Effector memory CD4-positive, alpha-beta T cell (primary cell): Measurements from ENCODE around the gene ZNF469.

Experiments
- DNase-seq, 3 donors: peaks; one replicate each; pipeline ENCODE4 v3.0.0-alpha.2; 2020
- H3K27ac ChIP-seq: 2 replicates; pipeline ENCODE4 v1.7.0; 2013; ENCODE audit warnings: mild to moderate bottlenecking, low read length, moderate library complexity; ENCODE audit not compliant: insufficient read depth, poor library complexity, severe bottlenecking
- H3K27me3 ChIP-seq: replicated peaks from 2 replicates; pipeline ENCODE4 v1.7.0; 2013; ENCODE audit warnings: mild to moderate bottlenecking, low read length; ENCODE audit not compliant: insufficient read depth, control insufficient read depth, poor library complexity, severe bottlenecking
- H3K36me3 ChIP-seq: 2 replicates; pipeline ENCODE4 v1.7.0; 2013; ENCODE audit warnings: mild to moderate bottlenecking, low read length, moderate library complexity; ENCODE audit not compliant: control insufficient read depth, insufficient read depth
- H3K4me1 ChIP-seq: 2 replicates; pipeline ENCODE4 v1.7.0; 2013; ENCODE audit warnings: low read length, mild to moderate bottlenecking; ENCODE audit not compliant: control insufficient read depth, insufficient read depth, poor library complexity, severe bottlenecking
- H3K4me3 ChIP-seq: 2 replicates; pipeline ENCODE4 v1.7.0; 2013; ENCODE audit warnings: low read length, low read depth, mild to moderate bottlenecking; ENCODE audit not compliant: insufficient read depth, poor library complexity, severe bottlenecking
- H3K9me3 ChIP-seq: 2 replicates; pipeline ENCODE4 v1.7.0; 2013; ENCODE audit warnings: mild to moderate bottlenecking, low read length, moderate library complexity; ENCODE audit not compliant: control insufficient read depth
- total RNA-seq, 3 donors: gene quantifications; one replicate each; lab custom pipeline; 2026; lab: John Stamatoyannopoulos, UW

The ZNF469 gene, protein sequence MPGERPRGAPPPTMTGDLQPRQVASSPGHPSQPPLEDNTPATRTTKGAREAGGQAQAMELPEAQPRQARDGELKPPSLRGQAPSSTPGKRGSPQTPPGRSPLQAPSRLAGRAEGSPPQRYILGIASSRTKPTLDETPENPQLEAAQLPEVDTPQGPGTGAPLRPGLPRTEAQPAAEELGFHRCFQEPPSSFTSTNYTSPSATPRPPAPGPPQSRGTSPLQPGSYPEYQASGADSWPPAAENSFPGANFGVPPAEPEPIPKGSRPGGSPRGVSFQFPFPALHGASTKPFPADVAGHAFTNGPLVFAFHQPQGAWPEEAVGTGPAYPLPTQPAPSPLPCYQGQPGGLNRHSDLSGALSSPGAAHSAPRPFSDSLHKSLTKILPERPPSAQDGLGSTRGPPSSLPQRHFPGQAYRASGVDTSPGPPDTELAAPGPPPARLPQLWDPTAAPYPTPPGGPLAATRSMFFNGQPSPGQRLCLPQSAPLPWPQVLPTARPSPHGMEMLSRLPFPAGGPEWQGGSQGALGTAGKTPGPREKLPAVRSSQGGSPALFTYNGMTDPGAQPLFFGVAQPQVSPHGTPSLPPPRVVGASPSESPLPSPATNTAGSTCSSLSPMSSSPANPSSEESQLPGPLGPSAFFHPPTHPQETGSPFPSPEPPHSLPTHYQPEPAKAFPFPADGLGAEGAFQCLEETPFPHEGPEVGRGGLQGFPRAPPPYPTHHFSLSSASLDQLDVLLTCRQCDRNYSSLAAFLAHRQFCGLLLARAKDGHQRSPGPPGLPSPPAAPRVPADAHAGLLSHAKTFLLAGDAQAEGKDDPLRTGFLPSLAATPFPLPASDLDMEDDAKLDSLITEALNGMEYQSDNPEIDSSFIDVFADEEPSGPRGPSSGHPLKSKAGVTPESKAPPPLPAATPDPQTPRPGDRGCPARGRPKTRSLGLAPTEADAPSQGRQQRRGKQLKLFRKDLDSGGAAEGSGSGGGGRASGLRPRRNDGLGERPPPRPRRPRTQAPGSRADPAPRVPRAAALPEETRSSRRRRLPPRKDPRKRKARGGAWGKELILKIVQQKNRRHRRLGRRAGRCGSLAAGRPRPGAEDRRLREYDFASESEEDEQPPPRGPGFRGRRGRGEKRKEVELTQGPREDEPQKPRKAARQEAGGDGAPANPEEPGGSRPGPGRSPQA (N-terminal part only)
- 0.86 to 4.9 (median 3.7) reads per million in 3 donors for total RNA-seq

DNA sequence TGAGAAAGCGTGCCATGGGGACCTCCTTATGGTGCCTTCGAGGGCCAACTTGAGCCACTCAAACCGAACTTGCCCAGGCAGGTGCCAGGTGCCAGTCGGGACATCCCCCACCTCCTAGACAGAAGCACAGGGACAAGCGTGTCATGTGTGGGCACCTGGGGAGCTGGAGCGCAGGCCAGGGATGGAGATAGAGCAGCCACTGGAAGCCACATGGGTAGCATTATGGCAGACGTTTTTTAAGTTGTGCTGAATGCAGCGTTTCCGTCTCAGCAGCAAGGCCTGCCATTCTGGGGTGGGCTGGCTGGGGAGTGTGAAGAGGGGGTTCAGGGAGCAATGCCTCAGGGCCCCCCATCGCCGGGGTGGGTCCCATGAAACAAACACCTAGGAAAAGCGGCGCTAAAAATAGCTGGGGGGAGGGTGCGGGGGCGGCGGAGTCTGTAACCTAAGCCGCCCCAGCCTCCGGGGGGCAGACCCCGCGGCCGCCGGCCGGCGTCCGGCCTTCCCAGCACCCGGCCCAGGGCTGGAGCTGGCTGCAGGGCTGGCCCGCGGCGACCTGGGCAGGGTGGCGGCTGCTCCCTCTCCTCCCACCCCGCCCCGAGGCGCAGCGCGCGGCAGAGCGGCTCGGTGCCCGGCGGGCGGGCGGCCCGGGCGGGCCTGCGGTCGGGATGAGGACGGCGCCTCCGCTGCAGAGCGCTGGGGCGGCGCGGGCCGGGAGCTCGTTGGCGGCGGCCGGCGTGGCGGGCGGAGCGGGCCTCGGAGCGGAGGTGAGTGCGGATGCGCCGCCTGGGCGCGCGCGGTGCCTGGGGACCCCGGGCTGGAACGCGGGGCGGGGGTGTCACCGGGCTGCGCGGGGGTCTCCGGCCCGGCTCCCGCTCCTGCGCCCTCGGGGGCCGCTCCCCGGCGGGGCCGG, at the start of gene ZNF469:
Gene ZNF469 (plus strand): TSS at position 469 of the 910 bp plus-strand sequence. CDS start 44,512 bp downstream, outside the sequence.
- Histone ChIP-seq H3K4me1 (peaks cover 5% of the 10 kb centered on the region), H3K9me3 (no peaks in the 10 kb centered on the region), H3K4me3 (no peak within 1 kb of the TSS), H3K27me3 (peaks cover 22% of the 10 kb centered on the region), H3K36me3 (no peaks in the 10 kb centered on the region), H3K27ac (no peak within 1 kb of the TSS)
- DNase-seq, result no peak

DNA sequence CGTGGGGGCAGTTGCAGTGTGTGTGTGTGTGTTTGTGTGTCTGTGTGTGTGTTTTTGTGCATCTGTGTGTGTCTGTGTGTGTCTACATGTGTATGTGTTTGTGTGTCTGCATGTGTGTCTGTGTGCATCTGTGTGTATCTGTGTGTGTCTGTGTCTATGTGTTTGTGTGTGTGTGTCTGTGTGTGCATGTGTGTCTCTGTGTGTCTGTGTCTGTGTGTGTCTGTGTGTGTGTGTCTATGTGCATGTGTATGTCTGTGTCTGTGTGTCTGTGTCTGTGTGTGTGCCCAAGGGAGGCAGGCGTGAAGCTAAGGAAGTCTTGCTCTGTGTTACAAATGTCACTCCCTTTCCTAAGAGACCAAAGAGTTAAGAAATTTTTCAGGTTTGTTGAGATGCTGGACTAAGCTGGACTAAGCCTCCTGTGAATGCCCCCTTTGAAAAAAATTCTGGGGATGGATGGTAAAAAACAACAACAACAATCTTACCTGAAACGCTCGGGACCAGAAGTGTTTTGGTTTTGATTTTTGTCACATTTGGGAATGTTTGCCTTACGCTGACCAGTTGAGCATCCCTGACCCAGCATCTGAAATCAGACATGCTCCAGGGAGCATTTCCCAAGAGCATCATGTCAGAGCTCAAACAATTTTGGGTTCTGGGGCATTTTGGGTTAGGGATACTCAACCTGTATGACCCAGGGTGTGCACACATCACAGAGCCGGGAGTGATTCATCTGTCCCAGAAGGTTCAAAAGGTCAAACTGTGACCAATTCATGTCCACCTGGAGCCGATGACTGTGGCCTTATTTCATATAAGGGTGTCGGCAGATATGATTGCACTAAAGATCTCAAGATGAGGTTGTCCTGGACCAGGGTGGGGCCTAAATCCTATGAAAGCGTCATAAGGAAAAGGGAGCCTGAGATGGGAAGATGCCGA, 48.6 kb upstream of the ZNF469 start:
- Histone ChIP-seq H3K36me3 (no peaks in the 10 kb centered on the region), H3K4me3 (no peak overlapping the region), H3K4me1 (no peaks in the 10 kb centered on the region), H3K27me3 (no peaks in the 10 kb centered on the region), H3K9me3 (no peaks in the 10 kb centered on the region), H3K27ac (no peak overlapping the region)
- DNase-seq, result no peak

DNA sequence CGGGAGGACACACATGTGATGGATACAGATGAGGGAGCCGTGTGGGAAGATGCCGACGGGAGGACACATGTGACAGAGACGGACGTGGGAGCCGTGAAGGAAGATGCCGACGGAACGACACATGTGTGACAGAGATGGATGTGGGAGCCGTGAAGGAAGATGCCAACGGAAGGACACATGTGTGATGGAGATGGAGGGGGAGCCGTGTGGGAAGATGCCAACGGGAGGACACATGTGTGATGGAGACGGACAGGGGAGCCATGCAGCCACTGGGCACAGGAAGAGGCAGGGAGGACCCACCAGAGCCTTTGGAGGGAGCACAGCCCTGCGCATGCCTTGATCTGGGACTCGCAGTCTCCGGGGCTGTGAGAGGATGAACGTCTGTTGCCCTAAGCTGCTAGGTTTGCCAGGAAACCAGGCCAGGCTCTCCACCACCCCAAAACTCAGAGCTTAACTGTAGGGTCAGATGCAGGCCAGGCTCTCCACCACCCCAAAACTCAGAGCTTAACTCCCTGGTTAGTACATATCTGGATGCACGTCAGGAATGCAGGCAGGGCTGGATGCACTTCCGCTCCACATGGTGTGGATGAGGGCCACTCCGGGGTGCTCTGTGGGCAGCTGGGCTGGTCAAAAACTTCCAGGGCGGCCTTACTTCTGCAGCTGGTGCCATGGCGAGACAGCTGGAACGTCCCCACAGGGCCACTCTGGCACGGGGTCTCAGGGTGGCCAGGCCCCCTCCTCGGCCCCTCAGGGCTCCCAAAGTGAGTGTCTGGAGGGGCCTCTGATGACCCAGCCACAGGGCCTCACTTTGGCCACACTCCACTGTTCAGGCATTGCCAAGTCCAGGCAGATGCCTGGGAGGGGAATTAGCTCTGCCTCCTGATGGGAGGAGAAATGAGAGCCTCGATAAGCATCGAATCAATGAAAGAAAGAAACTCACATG, 47.7 kb upstream of the ZNF469 start:
- H3K4me3 ChIP-seq, result no peak overlapping the region
- no peaks in the 10 kb centered on the region for H3K36me3 ChIP-seq
- no peak for DNase-seq
- H3K9me3 ChIP-seq, result no peaks in the 10 kb centered on the region
- H3K27me3 ChIP-seq, result no peaks in the 10 kb centered on the region
- H3K4me1 ChIP-seq, result no peaks in the 10 kb centered on the region
- H3K27ac ChIP-seq, result no peak overlapping the region

DNA sequence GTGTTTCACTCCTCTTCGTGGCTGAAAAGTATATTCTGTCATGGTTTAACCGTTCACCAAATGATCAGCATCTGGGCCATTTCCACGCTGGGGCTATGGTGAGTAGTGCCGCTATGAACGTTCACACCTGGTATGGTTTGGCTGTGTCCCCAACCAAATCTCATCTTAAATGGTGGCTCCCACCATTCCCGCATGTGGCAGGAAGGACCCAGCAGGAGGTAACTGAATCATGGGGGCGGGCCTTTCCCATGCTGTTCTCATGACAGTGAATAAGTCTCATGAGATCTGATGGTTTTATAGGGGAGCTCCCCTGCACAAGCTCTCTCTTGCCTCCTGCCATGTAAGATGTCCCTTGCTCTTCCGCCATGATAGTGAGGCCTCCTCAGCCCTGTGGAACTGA, 45.7 kb upstream of the ZNF469 start:
- Histone ChIP-seq H3K36me3 (no peaks in the 10 kb centered on the region), H3K27ac (no peak overlapping the region), H3K9me3 (no peaks in the 10 kb centered on the region), H3K27me3 (no peaks in the 10 kb centered on the region), H3K4me1 (no peaks in the 10 kb centered on the region), H3K4me3 (no peak overlapping the region)
- DNase-seq, result no peak

DNA sequence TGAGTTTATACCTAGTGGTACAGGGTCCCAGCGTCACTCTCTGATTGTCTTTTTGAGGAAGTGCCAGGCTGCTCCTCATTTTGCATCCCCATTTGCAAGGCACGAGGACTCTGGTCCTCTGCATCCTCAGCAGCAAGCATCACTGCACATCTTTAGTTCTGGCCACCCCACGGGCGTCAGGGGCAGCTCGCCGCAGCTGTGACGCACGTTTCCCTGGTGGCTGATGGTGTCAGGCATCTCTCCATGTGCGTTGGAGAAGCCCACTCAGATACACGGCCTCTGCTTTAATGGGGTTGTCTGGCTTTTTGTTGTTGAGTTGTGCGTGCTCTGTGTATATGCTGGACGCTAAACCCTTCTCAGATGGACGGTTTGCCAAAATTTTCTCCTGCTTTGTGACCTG, 45.2 kb upstream of the ZNF469 start:
- no peak overlapping the region for H3K4me3 ChIP-seq
- H3K27ac ChIP-seq, result no peak overlapping the region
- H3K9me3 ChIP-seq, result no peaks in the 10 kb centered on the region
- no peak for DNase-seq
- H3K27me3 ChIP-seq, result no peaks in the 10 kb centered on the region
- no peaks in the 10 kb centered on the region for H3K4me1 ChIP-seq
- no peaks in the 10 kb centered on the region for H3K36me3 ChIP-seq

DNA sequence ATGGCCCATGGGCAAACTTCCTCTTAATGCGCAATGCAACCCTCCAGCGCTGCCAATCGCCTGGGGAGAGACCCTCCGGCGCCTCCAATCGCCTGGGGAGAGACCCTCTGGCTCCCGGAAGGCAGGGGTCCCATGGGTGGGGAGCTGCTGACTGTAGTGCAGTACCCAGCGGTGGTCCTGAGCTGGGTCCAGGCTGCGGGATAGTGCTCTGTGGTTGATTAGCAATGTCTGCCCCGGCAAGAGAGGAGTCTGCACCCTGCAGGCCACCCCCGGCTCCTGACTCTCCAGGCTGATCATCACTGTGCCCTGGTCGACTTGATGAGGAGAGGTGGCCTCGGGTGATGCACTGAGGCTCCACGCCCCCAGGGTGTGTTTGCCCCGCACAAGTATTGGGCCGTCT, 44.6 kb upstream of the ZNF469 start:
- Histone ChIP-seq H3K27ac (no peak overlapping the region), H3K27me3 (no peaks in the 10 kb centered on the region), H3K9me3 (no peaks in the 10 kb centered on the region), H3K4me1 (no peaks in the 10 kb centered on the region), H3K4me3 (no peak overlapping the region), H3K36me3 (no peaks in the 10 kb centered on the region)
- no peak for DNase-seq

DNA sequence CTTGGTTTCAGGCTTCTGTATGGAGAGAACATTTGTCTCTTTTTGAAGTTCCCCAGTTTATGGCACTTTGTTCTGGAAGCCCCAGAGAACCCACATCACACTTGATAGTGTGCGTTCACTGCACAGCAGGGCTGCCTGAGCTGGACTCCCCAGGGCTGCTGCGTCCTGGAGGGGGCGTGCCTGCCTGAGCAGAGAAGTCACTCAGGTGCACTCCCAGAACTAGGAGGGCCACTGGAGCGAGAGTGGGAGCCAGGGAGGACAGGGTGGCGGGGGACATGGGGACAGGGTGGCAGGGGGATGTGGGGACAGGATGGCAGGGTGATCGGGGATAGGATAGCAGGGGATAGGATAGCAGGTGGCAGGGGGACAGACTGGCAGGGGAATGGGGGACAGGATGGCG, 43.9 kb upstream of the ZNF469 start:
- no peak overlapping the region for H3K4me3 ChIP-seq
- DNase-seq, result no peak
- no peaks in the 10 kb centered on the region for H3K36me3 ChIP-seq
- H3K4me1 ChIP-seq, result no peaks in the 10 kb centered on the region
- H3K9me3 ChIP-seq, result no peaks in the 10 kb centered on the region
- H3K27ac ChIP-seq, result no peak overlapping the region
- no peaks in the 10 kb centered on the region for H3K27me3 ChIP-seq
